ENCODE data around the gene MTHFS. TPM values are rescaled to one million over a fixed set of nuclear protein-coding genes. Genes with fewer than 3 reads are reported as not detected.

Gene MTHFS
- total and polyA plus RNA-seq, 2 donors (not counting 1 experiment from before 2014, with no cell fraction given): 9.5 to 21.6 TPM

- Histone ChIP-seq H3K36me3 (ENCODE audit: control insufficient read depth, insufficient read depth, low read length) (no peaks in the 10 kb centered on the region), H4K20me1 (ENCODE audit: control insufficient read depth, extremely low read depth, insufficient read depth, low read length) (no peaks in the 10 kb centered on the region), H3K79me2 (ENCODE audit: control insufficient read depth, insufficient read depth, low read length) (no peaks in the 10 kb centered on the region), H3K4me2 (ENCODE audit: extremely low read depth, insufficient read depth, low read length) (no peak overlapping the region), H2AFZ (ENCODE audit: low read length) (no peak overlapping the region), H3K27ac (ENCODE audit: insufficient read depth, low read length) (no peak overlapping the region), H3K9me3 (ENCODE audit: control insufficient read depth, insufficient read depth, low read depth, low read length) (no peaks in the 10 kb centered on the region), H3K4me3 (replicated peaks in 1 of 4; ENCODE audit: control extremely low read depth in 1 of 4, insufficient read depth in 1 of 4, low read depth in 3 of 4, low read length in 4 of 4) (no peak overlapping the region), H3K9ac (ENCODE audit: insufficient read depth, low read length) (no peak overlapping the region), H3K27me3 (ENCODE audit: control insufficient read depth, insufficient read depth, low read length) (no peaks in the 10 kb centered on the region), H3K4me1 (ENCODE audit: control insufficient read depth, extremely low read depth, insufficient read depth, low read length) (no peaks in the 10 kb centered on the region)
- TF ChIP-seq EZH2 (IDR thresholded peaks at IDR 0.05; ENCODE audit: low read length, missing control alignments) (no peak), CTCF (conservative IDR thresholded peaks at IDR 0.05 in 1 of 2, IDR thresholded peaks at IDR 0.05 in 1 of 2; ENCODE audit: low read depth in 1 of 2, low read length in 2 of 2) (no peak)
- DNase-seq (ENCODE audit: low read depth in 2 of 2): peak; percentile 57 to 61
Measured at GRCh38 chr15:79811406-79812405, 85.1 kb downstream of the MTHFS start.

GRCh38 chr15:79804838-79805237 is 92.0 kb downstream of the MTHFS start:
- Histone ChIP-seq H3K4me2 (ENCODE audit: extremely low read depth, insufficient read depth, low read length) (no peak overlapping the region), H3K9ac (ENCODE audit: insufficient read depth, low read length) (no peak overlapping the region)
- DNase-seq (ENCODE audit: low read depth in 2 of 2): no peak

More at GRCh38 chr15:79804838-79805237, 92.0 kb downstream of the MTHFS start:
- TF ChIP-seq CTCF (conservative IDR thresholded peaks at IDR 0.05 in 1 of 2, IDR thresholded peaks at IDR 0.05 in 1 of 2; ENCODE audit: low read depth in 1 of 2, low read length in 2 of 2): no peak
- no peak for TF ChIP-seq EZH2 (IDR thresholded peaks at IDR 0.05; ENCODE audit: low read length, missing control alignments)
- Histone ChIP-seq H3K27me3 (ENCODE audit: control insufficient read depth, insufficient read depth, low read length) (no peaks in the 10 kb centered on the region), H2AFZ (ENCODE audit: low read length) (no peak overlapping the region), H3K4me3 (replicated peaks in 1 of 4; ENCODE audit: control extremely low read depth in 1 of 4, insufficient read depth in 1 of 4, low read depth in 3 of 4, low read length in 4 of 4) (no peak overlapping the region), H3K79me2 (ENCODE audit: control insufficient read depth, insufficient read depth, low read length) (no peaks in the 10 kb centered on the region), H3K4me1 (ENCODE audit: control insufficient read depth, extremely low read depth, insufficient read depth, low read length) (no peaks in the 10 kb centered on the region), H3K27ac (ENCODE audit: insufficient read depth, low read length) (no peak overlapping the region), H3K36me3 (ENCODE audit: control insufficient read depth, insufficient read depth, low read length) (no peaks in the 10 kb centered on the region), H3K9me3 (ENCODE audit: control insufficient read depth, insufficient read depth, low read depth, low read length) (no peaks in the 10 kb centered on the region), H4K20me1 (ENCODE audit: control insufficient read depth, extremely low read depth, insufficient read depth, low read length) (no peaks in the 10 kb centered on the region)
